Stimulated activated CD8-positive, alpha-beta memory T cell treated with anti-CD3 and anti-CD28 coated beads, Interleukin-15, amount 100 ng/mL, for 24 hours (primary cell): ENCODE measurements around the gene DMRT1.
"Not testable (repeated sequence)": the region's sequence is repeated elsewhere in the genome, so short reads cannot be mapped to it uniquely, and the experiment has no call there.

Experiments
- DNase-seq: peaks from one replicate; pipeline ENCODE4 v3.0.0-alpha.2; 2020; ENCODE audit warnings: low read depth

Gene DMRT1

DNA sequence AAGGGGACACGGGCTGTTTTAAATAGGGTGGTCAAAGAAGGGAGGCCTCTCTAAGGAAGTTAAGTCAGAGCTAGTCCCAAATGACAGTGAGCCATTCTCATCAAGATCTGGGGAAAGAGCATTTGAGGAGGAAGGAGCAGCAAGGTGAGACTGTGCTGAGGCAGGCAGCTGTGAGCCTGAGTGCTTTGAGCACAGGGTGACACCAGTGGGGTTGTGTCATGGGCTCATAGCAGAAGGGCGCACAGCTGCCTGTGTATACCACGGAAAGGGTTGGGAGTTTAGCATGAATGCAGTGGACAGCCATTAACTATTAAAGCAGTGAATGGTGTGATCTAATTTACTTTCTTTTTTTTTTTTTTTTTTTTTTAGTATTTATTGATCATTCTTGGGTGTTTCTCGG lies 19.2 kb downstream of the DMRT1 start:
- DNase-seq, result no peak

DNA sequence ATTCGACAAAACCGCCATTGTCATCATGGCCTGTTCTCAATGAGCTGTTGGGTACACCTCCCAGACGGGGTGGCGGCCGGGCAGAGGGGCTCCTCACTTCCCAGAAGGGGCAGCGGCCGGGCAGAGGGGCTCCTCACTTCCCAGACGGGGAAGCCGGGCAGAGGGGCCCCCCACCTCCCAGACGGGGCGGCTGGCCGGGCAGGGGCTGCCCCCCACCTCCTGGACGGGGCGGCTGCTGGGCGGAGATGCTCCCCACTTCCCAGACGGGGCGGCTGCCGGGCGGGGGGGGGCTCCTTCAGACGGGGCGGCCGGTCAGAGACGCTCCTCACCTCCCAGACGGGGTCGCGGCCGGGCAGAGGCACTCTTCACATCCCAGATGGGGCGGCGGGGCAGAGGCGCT lies 20.0 kb downstream of the DMRT1 start:
- not testable (repeated sequence) for DNase-seq

DNA sequence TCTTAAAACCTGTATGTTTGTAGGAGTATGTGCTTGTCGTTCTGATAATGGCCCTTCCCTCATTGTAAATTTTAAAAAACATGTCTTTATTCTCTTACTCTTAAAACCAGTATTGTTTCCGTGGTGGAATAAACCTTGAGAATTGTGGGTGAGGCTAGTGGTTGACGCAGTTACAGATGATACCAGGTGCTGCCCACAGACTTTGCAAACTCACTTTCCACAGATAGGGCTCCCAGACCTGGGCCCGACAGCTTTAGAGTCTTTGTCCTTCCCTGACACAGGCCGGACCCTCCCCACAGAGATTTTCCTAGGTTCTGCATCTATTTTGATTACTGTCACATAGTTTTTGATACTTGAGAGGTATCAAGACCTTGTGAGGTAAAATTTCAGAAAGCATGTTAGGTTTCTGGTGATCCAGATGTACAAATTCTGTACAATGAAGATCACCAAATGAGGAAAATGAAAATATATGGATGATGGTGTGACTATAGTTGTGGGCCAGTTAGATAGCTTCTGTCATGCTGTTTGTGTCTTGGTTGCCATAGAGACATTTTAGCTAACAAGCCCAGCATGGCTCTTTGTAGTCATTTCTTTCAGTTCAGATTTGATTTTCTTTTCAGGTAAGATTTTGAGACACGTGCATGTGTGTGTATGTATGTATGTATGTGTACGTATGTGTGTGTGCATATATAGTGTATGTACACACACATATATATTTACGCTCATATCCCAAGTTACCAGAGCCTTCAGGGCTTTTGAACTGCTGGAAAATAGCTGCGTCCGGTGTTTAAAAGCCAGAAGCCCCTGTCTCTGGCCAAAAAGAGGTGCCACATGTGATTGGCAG lies 33.8 kb downstream of the DMRT1 start:
- DNase-seq, result no peak

DNA sequence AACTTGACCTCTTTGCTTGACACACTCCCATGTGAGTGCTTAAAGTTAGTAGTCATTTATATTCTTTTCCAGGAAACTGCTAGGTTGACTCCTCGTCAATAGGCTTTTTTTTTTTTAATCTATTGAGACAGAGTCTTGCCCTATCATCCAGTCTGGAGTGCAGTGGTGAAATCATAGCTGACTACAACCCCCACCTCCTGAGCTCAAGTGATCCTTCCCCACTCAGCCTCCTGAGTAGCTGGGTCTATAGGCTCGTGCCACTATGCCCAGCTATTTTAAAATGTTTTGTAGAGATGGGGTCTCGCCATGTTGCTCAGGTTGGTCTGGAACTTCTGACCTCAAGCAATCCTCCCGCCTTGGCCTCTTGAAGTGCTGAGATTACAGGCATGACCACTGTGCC lies 34.9 kb downstream of the DMRT1 start:
- no peak for DNase-seq

DNA sequence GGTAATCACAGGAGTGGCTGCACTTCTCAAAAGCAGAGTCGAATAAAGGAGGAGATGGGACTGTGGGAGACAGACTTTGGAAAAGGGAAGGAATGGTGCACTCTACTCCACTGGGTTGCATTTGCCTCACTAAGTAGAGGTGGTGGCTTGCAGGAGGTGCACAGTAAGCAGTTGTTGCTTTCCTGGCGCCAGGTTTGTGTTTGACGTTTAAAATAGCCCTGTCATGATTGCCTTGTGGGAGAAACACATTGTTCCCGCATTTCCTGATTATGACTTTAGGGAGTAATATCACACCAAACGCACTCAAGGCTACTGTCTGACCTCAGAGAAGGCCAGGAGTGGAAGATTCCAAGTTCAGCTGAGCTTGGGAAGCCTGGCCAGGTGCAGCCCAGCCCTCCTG lies 36.7 kb downstream of the DMRT1 start:
- no peak for DNase-seq

DNA sequence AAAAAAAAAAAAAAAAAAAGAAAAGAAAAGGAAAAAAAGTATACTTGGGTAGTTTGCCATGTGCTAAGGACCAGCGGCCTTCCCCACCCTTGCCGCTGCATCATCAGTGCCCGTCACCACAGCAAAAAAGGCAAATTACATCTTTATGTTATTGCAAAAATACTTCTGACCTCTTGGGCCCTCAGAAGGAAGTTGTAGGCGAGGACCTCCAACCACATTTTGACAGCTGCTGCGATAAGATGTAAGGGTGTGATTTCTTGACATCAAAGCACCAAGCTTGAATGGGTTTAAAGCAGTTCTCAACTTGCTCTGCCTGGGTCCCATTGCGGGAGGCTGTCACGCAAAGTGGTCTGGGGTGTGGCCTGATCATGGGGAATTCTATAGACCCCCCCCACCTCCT lies 39.2 kb downstream of the DMRT1 start:
- DNase-seq, result no peak

DNA sequence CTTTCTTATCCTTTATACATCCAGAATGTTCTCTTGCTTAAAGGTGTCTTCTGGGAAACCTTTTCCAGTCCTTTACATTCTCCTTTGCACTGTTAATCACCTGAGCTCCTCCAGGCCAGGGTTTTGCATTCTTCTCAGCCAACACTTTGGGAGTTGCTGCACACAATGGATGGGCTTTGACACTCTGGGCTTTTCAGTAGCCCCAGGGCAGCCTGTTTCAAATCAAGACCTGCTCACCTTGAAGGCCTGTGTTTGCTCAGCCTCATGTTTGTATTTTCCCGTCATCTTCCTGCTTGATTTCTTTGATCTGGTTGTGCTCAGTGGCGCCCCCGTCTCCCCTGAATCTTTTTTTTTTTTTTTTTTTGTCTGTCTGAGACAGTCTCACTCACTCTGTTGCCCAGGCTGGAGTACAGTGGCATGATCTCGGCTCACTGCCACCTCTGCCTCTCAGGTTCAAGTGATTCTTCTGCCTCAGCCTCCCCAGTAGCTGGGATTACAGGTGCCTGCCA lies 41.0 kb downstream of the DMRT1 start:
- DNase-seq, result no peak

DNA sequence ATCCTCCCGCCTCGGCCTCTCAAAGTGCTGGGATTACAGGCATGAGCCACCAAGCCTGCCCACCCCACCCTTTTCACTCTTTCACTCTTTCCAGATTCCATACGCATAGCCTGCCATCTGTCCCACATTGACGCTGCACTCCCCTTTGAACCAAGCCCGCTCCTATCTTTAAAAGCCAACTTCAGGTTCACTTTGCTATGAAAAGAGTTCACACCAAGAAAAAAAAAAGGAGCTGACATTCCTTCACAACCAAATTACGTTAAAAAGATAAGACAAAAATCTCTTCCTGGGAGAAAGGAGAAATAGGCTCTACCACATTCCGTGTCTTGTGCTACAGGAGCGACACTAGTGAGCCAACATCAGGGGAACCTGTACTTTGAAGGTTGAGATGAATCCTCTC lies 41.5 kb downstream of the DMRT1 start:
- DNase-seq, result no peak

DNA sequence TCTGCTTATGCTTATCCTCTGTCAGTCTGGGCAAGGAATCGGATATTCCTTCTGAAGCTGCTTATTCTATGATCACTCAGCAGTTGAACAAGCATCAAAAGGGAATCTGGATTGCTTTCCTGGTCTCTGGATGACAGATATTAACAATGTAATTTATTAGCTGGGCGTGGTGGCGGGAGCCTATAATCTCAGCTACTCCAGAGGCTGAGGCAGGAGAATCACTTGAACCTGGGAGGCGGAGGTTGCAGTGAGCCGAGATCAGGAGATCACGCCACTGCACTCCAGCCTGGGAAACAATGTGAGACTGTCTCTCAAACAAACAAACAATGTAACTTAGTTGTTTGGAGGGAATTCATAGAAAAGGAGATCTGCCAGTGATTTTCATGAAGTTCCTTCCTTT lies 45.4 kb downstream of the DMRT1 start:
- no peak for DNase-seq

DNA sequence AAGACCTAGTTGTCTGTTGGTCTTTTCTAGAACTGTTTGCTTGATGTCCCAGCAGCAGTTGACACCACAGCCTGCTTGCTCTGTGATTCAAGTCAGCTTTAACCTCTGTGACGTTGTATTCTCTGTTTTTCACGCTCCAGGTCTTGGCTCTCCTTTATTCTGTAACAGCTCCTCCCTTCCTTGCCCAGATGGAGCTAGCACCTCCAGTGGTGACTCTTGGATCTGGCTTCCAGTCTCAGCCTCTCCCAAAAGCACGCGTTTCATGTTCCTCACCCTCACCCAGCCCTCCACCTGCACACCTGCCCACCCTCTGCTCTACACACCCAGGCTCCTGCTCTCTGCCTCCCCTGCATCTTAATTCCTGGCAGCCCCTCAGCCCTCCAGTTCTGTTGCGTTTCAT lies 50.6 kb downstream of the DMRT1 start:
- DNase-seq, result no peak

DNA sequence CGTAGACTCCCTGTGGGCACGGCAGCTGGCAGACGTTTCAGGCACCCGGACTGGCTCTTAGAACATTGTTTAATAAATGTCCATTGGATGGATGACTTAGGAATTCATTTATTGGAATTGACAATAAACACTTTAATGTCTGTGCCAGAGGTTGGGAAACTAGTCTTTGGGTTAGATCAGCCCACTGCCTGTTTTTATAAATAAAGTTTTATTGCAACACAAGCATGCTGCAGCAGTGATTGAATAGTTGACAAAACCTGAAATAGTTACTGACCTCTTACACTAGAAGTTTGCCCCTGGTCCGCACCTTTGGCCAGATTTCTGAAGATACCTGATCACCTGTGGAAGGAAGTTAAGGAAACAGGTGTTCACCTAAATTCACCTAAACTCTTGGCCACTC lies 51.6 kb downstream of the DMRT1 start:
- DNase-seq, result no peak

DNA sequence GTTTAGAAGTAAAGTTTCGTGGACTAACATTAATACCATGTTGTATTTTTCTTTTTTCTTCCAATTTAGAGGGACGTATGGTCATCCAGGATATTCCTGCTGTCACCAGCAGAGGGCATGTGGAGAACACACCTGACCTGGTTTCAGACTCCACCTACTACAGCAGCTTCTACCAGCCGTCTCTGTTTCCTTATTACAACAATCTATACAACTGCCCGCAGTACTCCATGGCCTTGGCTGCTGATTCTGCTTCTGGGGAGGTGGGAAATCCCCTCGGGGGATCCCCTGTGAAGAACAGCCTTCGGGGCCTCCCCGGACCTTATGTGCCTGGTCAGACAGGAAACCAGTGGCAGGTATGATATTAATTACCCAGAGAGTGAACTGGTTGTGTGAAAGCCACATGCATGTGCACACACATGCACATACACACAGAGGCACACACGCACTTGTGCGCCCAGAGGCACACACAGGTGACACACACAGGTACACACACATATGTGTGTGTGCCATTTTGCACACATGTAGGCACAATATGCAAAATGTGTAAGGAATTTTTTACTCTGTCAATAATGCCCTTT lies 52.4 kb downstream of the DMRT1 start:
- no peak for DNase-seq

DNA sequence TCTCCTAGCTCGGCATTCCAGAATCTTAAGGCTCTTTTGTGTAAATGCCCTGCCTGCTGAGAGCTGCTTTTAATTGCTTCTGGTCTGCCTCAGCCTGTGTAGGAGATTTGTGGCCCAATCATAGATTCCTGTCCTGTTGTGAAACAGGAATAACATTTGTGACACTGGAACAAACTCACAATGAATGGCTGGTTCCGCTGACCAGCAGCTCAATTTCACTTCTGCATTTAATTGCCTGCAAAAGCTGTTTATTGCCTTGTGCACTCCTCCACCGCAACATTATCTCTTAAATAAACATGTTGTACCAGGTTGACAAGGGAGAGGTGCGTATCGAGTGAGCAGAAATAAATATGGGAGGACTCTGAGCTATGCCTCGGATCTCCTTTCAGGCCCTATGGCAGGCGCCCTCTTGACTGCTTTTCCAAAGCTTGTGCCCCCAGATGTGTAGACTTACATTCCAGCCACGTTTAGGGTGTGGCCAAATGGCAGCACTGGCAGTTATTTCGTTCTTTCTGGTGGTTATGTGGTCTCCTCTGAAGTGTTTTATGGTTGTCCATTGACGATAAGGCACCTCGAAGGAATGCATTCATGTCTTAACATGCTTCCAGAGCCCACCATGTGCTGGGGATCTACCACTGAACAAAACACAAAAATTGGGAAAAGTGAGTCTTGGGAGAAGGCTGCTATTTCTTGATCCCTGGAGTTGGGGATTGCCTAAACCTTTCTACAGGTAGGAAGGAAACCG lies 58.1 kb downstream of the DMRT1 start:
- DNase-seq, result no peak

DNA sequence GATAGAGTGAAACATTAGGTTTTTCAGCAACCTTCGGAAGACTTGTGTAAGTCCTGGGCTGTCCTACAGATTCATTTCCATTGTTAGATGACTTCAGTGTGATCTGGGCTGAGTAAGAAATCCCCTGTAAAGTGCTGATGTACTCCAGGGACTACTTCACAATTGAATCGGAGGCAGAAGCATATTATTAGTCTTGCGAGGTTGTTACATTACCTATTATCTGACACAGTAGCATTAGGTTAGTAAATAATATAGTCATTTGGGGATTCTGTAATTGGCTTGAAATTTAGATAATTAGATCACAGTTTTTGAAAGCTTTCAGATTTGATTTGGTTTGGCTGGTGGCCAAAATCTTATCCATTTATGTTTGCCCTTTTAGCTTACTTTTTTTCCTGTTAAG lies 62.4 kb downstream of the DMRT1 start:
- DNase-seq, result no peak

DNA sequence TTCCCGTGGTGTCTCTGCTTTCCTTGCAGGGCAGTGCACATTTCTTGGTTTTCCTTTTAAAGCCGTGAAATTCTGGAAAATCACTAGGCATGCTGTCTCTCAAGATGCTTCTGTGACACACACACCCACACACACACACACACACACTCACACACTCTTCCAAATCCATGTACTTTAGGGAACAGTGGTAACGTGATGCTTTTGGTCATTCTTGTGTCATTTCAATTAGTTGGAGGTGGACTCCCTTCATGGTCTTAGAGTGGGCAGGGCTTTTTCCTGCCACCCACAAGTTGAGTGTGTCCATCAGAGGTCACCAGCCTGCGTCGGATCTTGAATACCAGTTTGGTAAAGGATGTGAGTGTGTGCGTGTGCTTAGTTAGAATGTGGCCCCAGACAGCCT lies 64.4 kb downstream of the DMRT1 start:
- DNase-seq, result no peak

DNA sequence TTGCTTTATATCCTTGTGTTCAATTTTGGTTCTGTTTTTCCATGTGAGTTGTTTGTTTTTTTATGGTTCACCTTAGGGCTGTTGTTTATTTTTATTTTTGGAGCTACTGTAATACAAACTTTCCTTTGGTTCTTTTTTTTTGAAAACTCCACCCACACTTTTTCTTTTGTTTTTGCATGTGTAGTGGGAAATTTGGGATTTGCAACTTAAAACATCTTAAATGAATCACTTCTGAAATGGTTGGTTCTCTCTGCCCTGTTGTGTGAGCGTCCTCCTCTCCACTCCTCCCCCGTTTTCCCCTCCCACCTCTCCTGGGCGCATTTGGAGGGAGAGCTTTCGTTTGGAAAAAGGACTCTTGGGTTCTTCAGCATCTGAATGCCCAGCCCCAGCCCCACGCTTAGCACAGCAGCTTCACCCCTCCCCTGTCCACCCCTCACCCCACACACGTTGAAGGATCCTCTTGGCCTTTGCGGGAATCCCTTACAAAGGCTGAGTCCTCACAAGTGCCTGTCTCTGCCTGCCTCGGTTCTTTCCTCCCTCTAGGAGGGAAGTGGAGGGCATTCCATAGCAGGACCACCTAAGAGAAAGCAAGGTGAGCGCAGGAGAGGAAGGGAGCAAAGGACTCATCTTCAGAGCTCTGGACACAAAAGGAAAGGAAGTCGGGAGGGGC lies 67.2 kb downstream of the DMRT1 start:
- no peak for DNase-seq

DNA sequence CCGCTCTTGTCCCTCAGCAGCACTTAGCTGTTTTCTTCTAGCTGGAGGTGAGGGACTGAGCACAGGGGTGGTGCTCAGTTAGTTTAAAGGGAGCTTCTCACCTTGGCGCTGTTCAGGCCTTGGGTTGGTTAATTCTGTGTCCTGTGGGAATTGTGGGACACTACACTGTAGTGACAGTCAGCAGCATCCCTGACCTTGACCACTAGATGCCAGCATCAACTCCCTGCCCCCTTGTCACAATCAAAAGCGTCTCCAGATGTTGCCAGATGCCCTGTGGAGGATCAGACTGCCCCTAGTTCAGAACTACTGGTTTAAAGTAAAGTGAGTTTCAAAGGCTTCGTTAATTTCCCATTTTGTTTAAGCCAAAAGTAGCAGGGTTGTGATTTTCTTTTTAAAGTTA lies 69.5 kb downstream of the DMRT1 start:
- DNase-seq, result no peak

DNA sequence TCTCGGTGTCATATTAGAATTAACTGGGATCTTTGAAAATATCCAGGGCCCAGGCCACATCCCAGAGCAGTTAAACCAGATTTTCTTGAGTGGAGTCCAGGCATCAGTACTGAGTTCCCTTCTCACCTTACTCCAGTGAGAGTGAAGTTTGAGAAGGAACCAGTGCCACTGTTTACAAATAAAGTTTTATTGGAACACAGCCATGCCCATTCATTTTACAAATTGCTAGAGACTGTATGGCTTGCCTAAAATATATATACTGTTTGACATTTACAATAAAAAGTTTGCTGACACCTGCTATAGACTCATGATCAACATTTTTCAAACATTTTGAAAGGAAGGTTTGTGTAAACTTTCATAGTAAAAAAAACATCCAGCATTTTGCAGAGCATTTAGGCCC lies 71.3 kb downstream of the DMRT1 start:
- no peak for DNase-seq

DNA sequence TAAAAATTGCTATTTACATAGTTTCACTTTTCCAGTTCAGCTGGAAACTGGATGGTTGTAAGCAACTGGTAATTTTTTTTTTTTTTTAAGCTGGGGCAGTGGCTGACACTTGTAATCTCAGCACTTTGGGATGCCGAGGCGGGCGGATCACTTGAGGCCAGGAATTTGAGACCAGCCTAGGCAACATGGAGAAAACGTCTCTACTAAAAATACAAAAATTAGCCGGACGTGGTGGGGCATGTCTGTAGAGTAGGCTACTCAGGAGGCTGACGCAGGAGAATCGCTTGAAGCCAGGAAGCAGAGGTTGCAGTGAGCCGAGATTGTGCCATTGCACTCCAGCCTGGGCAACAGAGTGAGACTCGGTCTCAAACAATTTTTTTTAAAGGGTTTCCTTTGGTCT lies 72.0 kb downstream of the DMRT1 start:
- not testable (repeated sequence) for DNase-seq

DNA sequence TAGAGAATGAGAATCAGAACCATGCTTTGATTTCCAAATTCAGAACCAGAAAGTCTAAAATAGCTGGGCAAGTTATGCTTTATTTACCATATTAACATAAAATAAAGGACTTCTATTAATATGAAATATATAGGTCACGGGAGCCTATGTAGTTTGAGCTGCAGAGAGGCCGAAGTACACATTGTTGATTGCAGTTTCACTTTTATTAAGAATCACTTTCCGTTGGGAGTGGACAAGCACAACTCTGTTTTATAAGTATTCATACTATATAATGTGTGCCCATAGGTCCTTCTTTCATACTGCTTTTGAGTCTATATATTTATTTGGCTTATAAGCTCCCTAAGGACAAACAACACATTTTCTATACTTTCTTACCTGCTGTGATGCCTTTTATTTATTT lies 76.2 kb downstream of the DMRT1 start:
- DNase-seq, result no peak

DNA sequence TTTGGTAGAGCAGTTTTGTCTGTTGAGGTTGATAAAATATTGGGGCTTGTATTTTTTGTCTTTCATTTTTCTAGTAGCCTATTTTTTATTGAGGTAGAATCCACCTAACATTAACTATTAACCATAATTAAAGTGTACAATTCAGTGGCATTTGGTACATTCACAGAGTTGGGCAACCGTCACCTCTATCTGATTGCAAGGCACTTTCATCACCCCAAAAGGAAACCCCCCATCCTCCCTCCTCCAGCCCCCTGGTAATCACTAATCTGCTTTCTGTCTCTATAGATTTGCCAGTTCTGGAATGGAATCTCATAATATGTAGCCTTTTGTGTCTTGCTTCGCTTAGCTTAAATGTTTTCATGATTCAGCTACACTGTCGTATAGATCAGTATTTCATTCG lies 79.4 kb downstream of the DMRT1 start:
- DNase-seq, result no peak

DNA sequence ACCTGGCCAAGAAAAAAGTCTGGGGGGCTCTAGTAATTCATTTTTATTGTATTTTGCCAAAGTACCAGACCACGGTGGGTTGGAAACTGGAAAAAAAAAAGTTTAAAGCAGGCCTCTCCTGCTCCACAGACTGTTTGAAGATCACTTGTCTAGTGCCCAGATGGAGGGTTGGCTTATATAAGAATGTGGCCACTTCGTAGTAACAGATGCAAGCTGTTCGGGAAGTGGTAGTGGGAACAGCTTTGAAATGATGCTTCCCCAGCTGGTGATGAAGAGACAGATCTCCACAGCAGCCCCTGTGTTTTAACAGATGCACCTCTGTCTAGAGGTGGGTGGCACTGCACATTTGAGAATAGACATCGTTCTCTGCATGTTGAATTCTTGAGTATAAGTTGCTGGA lies 80.7 kb downstream of the DMRT1 start:
- no peak for DNase-seq

DNA sequence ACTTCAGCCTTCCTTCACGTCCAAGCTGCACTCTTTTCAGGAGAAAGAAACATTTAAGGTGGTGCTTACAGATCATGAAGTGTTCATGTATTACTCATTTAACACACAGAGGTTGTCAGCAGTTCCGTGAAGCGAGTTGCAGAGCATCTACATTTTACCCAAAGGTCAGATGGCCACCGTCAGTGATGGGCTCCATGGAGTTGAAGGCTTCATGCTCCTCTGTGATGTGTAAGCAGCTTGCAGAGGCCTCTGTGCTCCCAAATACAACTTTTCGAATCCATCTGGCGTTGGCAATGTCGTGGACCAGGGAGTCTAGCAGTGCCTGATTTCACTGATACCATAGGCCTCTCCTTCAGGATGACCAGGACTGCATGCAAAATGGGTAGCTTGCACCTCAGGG lies 81.2 kb downstream of the DMRT1 start:
- DNase-seq, result no peak
